GOT3 (cell line): ENCODE data around the gene TIMM8B.
"Not testable (repeated sequence)": the region's sequence is repeated elsewhere in the genome, so short reads cannot be mapped to it uniquely, and the experiment has no call there.

Experiments
- DNase-seq: peaks from one replicate; lab custom pipeline; 2025; ENCODE audit warnings: mixed read lengths; lab: John Stamatoyannopoulos, UW

Gene TIMM8B

GRCh38 chr11:112073941-112074811 is 12.4 kb downstream of the TIMM8B start, which contains the start of the genes NKAPD1 and PIH1D2:
Gene NKAPD1, plus strand, starts transcription at chr11:112074299. Its CDS starts 1,276 bp downstream, at chr11:112075575.
Gene PIH1D2, minus strand, starts transcription at chr11:112074017. Its CDS starts 843 bp downstream, at chr11:112073174.
- peak; percentile 7 for DNase-seq

- no peak for DNase-seq
These were observed 23.6 kb downstream of the TIMM8B start for GRCh38 chr11:112062923-112063322.

- DNase-seq = no peak
These were observed 28.5 kb downstream of the TIMM8B start for GRCh38 chr11:112058103-112058502.

- no peak for DNase-seq
These were observed 29.4 kb downstream of the TIMM8B start for GRCh38 chr11:112057170-112057569.

GRCh38 chr11:112051768-112052167 is 34.8 kb downstream of the TIMM8B start:
- DNase-seq = no peak

- DNase-seq = no peak
These were observed 35.8 kb downstream of the TIMM8B start for GRCh38 chr11:112050721-112051120.

- DNase-seq = no peak
These were observed 36.8 kb downstream of the TIMM8B start for GRCh38 chr11:112049777-112050176.

GRCh38 chr11:112048256-112048655 is 38.3 kb downstream of the TIMM8B start:
- DNase-seq = not testable (repeated sequence)

GRCh38 chr11:112046647-112047046 is 39.9 kb downstream of the TIMM8B start:
- not testable (repeated sequence) for DNase-seq

GRCh38 chr11:112044961-112045360 is 41.6 kb downstream of the TIMM8B start:
- DNase-seq = no peak

GRCh38 chr11:112042961-112043304 is 43.6 kb downstream of the TIMM8B start:
- DNase-seq = no peak

- DNase-seq = no peak
These were observed 44.2 kb downstream of the TIMM8B start for GRCh38 chr11:112042161-112042960.

GRCh38 chr11:112037527-112037926 is 49.0 kb downstream of the TIMM8B start:
- DNase-seq = no peak
